B cell (primary cell): ENCODE measurements around the gene CPLANE1. TPM values are rescaled to one million over a fixed set of nuclear protein-coding genes. Genes with fewer than 3 reads are reported as not detected.

ENCODE experiments used
- ATAC-seq: fragments of 200-7000 bp; cut with Tn5 transposase; one replicate; pipeline ENCODE4 v1.10.0; 2021; ENCODE audit warnings: low read depth, mild to moderate bottlenecking, moderate number of reproducible peaks, moderate library complexity
- CTCF ChIA-PET: fragments of 350-600 bp; sonication (Branson Sonifier 250); formaldehyde crosslinking; loops from one replicate; lab custom pipeline; 2021; ENCODE audit warnings: antibody characterized with exemption, inconsistent platforms; lab: Charles Lee
- POLR2A ChIA-PET: fragments of 350-600 bp; sonication (Branson Sonifier 250); formaldehyde crosslinking; loops from one replicate; lab custom pipeline; 2021; ENCODE audit warnings: antibody characterized with exemption; lab: Charles Lee
- DNase-seq: peaks from one replicate; pipeline ENCODE4 v3.0.0; 2013
- H2AFZ ChIP-seq: 2 replicates; pipeline ENCODE4 v1.6.1; 2012; ENCODE audit warnings: mild to moderate bottlenecking, low read depth, low read length; ENCODE audit not compliant: insufficient read depth, poor library complexity, severe bottlenecking
- H3K27ac ChIP-seq, 2 donors: 1 replicate in 1 of 2; 2 replicates in 1 of 2; pipeline ENCODE4 v1.5.1; 2012 to 2013; ENCODE audit warnings: low read length in 2 of 2, mild to moderate bottlenecking in 2 of 2, moderate library complexity in 1 of 2
- H3K27me3 ChIP-seq, 4 experiments: fragments of 200-600 bp in 1 of 4; sonication (generic) in 1 of 4; replicated peaks in 1 of 4; 1 replicate in 2 of 4; 2 replicates in 2 of 4; pipeline versions ENCODE4 v1.6.1 to v1.7.0; 2013 to 2016; ENCODE audit warnings: low read length in 3 of 4, mild to moderate bottlenecking in 2 of 4, mixed read lengths in 1 of 4, moderate library complexity in 1 of 4; ENCODE audit not compliant: insufficient read depth in 4 of 4, control insufficient read depth in 3 of 4; ENCODE audit errors: control extremely low read depth in 1 of 4
- H3K36me3 ChIP-seq, 2 experiments: replicated peaks in 1 of 2; 1 replicate in 1 of 2; 2 replicates in 1 of 2; pipeline versions ENCODE4 v1.6.1 to v1.7.1; 2013; ENCODE audit warnings: low read length in 1 of 2; ENCODE audit not compliant: insufficient read depth in 2 of 2, control insufficient read depth in 1 of 2; ENCODE audit errors: control extremely low read depth in 1 of 2, extremely low read depth in 1 of 2
- H3K4me1 ChIP-seq, 2 donors: fragments of 200-600 bp in 1 of 2; sonication (generic) in 1 of 2; 1 replicate in 1 of 2; 2 replicates in 1 of 2; pipeline versions ENCODE4 v1.5.1 to v1.6.1; 2013 to 2017; ENCODE audit warnings: low read length in 2 of 2; ENCODE audit not compliant: control insufficient read depth in 2 of 2, insufficient read depth in 2 of 2
- H3K4me2 ChIP-seq: replicated peaks from 2 replicates; pipeline ENCODE3; 2012; ENCODE audit warnings: mild to moderate bottlenecking, low read depth, low read length; ENCODE audit not compliant: poor library complexity, severe bottlenecking
- H3K4me3 ChIP-seq, 5 experiments: fragments of 200-600 bp in 1 of 5; sonication (generic) in 1 of 5; 1 replicate in 3 of 5; 2 replicates in 2 of 5; pipeline versions ENCODE4 v1.5.1 to v1.7.0; 2011 to 2016; ENCODE audit warnings: low read length in 4 of 5, mild to moderate bottlenecking in 4 of 5, low read depth in 2 of 5, control low read depth in 1 of 5, moderate library complexity in 1 of 5; ENCODE audit not compliant: insufficient read depth in 1 of 5; ENCODE audit errors: control extremely low read depth in 1 of 5, extremely low read depth in 1 of 5
- H3K79me2 ChIP-seq: fragments of 200-600 bp; sonication (generic); one replicate; pipeline ENCODE4 v1.6.0; 2016; ENCODE audit warnings: low read length; ENCODE audit not compliant: control insufficient read depth, insufficient read depth
- H3K9ac ChIP-seq: fragments of 200-600 bp; sonication (generic); 2 replicates; pipeline ENCODE4 v1.6.1; 2017; ENCODE audit warnings: mild to moderate bottlenecking, low read length, moderate library complexity
- H3K9me3 ChIP-seq, 3 donors: one replicate each; pipeline versions ENCODE4 v1.6.1 to v1.7.1; 2013; ENCODE audit warnings: low read length in 2 of 3; ENCODE audit not compliant: control insufficient read depth in 2 of 3, insufficient read depth in 1 of 3; ENCODE audit errors: control extremely low read depth in 1 of 3
- H4K20me1 ChIP-seq: 2 replicates; pipeline ENCODE4 v1.6.0; 2012; ENCODE audit warnings: mild to moderate bottlenecking, low read length; ENCODE audit not compliant: insufficient read depth, control insufficient read depth, poor library complexity, severe bottlenecking
- H3K27ac Mint-ChIP-seq: one replicate; pipeline ENCODE4 v1.8.0; 2021; ENCODE audit warnings: mixed read lengths
- H3K27me3 Mint-ChIP-seq: one replicate; pipeline ENCODE4 v1.8.0; 2021; ENCODE audit warnings: mixed read lengths
- H3K4me1 Mint-ChIP-seq: one replicate; pipeline ENCODE4 v1.8.0; 2021; ENCODE audit warnings: mixed read lengths
- H3K4me3 Mint-ChIP-seq: one replicate; pipeline ENCODE4 v1.8.0; 2021; ENCODE audit warnings: mixed read lengths
- H3K9me3 Mint-ChIP-seq: one replicate; pipeline ENCODE4 v1.8.0; 2022; ENCODE audit warnings: mixed read lengths; ENCODE audit not compliant: insufficient read depth
- EZH2 ChIP-seq: IDR thresholded peaks from 2 replicates; pipeline ENCODE4 v1.6.1; 2012; ENCODE audit warnings: borderline replicate concordance, low read depth, mild to moderate bottlenecking, moderate library complexity, low read length; ENCODE audit not compliant: insufficient read depth, poor library complexity, severe bottlenecking
- WGBS: methylation state at CpG from one replicate; pipeline ENCODE4 v1.1.5; 2013; ENCODE audit warnings: missing lambda C conversion rate; ENCODE audit not compliant: insufficient coverage; 5-methylcytosine and 5-hydroxymethylcytosine counted together
- intact Hi-C: fragments of 100-400 bp; cut with micrococcal nuclease; formaldehyde crosslinking; loops from one replicate; pipeline ENCODE4 v1.10.0; 2022
- polyA plus RNA-seq: library from polyadenylated mRNA; depleted of rRNA; stranded (reverse); fragments of >200 nt; gene quantifications from 2 replicates; pipeline ENCODE4 v1.2.3, GENCODE V29; 2012
- total RNA-seq, 2 donors: library from RNA; stranded (reverse); fragments of 120-200 nt in 1 of 2; gene quantifications; 1 replicate in 1 of 2; 2 replicates in 1 of 2; pipeline versions ENCODE4 v1.2.3 to v1.2.4, GENCODE V29; 2013 to 2022
- TF ChIP-seq, protein P1 (sequence below): fragments of 200-600 bp; IDR thresholded peaks from one replicate; pipeline ENCODE4 v1.8.0; 2022; ENCODE audit warnings: antibody characterized with exemption, mild to moderate bottlenecking

CPLANE1 gene
- total and polyA plus RNA-seq, 2 donors (not counting 1 experiment from before 2014, with no cell fraction given) = 1.9 to 17.9 TPM

DNA sequence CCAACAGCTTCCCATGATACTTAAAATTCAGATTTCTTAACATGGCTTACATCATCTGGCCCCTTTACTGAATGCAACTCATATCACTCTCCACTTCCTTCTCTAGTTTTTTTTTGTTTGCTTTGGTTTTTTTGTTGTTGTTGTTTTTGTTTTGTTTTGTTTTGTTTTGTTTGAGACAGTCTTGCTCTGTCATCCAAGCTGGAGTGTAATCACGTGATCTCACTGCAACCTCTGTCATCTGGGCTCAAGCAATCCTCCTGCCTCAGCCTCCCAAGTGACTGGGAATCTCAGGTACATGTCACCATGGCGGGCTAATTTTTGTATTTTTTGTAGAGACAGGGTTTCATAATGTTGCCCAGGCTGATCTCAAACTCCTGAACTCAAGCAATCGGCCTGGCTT is 41.4 kb downstream of the CPLANE1 start:
- Histone ChIP-seq H3K4me2 (no peak overlapping the region), H3K27me3 (no peaks in the 10 kb centered on the region), H3K9ac (no peak overlapping the region), H3K4me3 (no peak overlapping the region), H3K9me3 (peaks cover 0 to 3% (median 0%) of the 10 kb centered on the region in 3 donors), H3K4me1 (no peaks in the 10 kb centered on the region), H3K79me2 (no peaks in the 10 kb centered on the region), H2AFZ (no peak overlapping the region), H3K27ac (no peak overlapping the region), H4K20me1 (no peaks in the 10 kb centered on the region), H3K36me3 (no peaks in the 10 kb centered on the region)
- TF ChIP-seq, protein P1, sequence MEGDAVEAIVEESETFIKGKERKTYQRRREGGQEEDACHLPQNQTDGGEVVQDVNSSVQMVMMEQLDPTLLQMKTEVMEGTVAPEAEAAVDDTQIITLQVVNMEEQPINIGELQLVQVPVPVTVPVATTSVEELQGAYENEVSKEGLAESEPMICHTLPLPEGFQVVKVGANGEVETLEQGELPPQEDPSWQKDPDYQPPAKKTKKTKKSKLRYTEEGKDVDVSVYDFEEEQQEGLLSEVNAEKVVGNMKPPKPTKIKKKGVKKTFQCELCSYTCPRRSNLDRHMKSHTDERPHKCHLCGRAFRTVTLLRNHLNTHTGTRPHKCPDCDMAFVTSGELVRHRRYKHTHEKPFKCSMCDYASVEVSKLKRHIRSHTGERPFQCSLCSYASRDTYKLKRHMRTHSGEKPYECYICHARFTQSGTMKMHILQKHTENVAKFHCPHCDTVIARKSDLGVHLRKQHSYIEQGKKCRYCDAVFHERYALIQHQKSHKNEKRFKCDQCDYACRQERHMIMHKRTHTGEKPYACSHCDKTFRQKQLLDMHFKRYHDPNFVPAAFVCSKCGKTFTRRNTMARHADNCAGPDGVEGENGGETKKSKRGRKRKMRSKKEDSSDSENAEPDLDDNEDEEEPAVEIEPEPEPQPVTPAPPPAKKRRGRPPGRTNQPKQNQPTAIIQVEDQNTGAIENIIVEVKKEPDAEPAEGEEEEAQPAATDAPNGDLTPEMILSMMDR = no peak
- TF ChIP-seq EZH2 = no peak
- POLR2A ChIA-PET = no interaction called here
- ATAC-seq = no peak
- Mint-ChIP-seq H3K9me3 (no peaks in the 10 kb centered on the region), H3K4me1 (no peaks in the 10 kb centered on the region), H3K4me3 (no peak overlapping the region), H3K27me3 (no peaks in the 10 kb centered on the region), H3K27ac (no peak overlapping the region)
- intact Hi-C loops = no loop called here
- CTCF ChIA-PET = interaction anchor here (0.7 kb wide), 1 partner anchor 13 kb away, joined by 3 read pairs; no protein-coding TSS in a partner anchor
- no peak for DNase-seq
- 100% methylated on average over 1 of the region's 3 CpGs for WGBS

DNA sequence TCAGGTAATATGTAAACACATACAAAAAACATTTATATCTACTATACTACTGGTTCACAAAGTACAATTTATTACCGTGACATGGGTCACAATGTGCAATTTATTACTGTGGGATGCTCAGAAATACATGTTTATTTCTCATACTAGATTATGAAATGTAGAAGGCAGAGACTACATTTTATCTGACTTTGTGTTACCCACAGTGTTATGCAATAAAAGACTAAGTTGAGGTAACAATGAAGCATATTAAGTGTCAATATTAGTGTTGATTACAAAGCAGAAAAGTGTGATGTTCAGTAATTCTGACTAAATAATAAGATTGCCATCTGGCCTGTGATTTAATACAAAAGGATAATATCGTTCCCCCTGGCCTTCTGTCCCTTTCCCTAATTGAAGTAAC is 42.4 kb downstream of the CPLANE1 start:
- Histone ChIP-seq H3K79me2 (no peaks in the 10 kb centered on the region), H2AFZ (no peak overlapping the region), H3K9ac (no peak overlapping the region), H3K4me2 (no peak overlapping the region), H3K4me3 (no peak overlapping the region), H3K36me3 (no peaks in the 10 kb centered on the region), H3K27ac (no peak overlapping the region), H3K4me1 (no peaks in the 10 kb centered on the region), H3K9me3 (peaks cover 0 to 3% (median 0%) of the 10 kb centered on the region in 3 donors), H3K27me3 (no peaks in the 10 kb centered on the region), H4K20me1 (no peaks in the 10 kb centered on the region)
- Mint-ChIP-seq H3K27me3 (no peaks in the 10 kb centered on the region), H3K4me1 (no peaks in the 10 kb centered on the region), H3K4me3 (no peak overlapping the region), H3K27ac (no peak overlapping the region), H3K9me3 (no peaks in the 10 kb centered on the region)
- intact Hi-C loops = no loop called here
- no CpG with 5 or more reads among the region's 2 CpGs for WGBS
- ATAC-seq = no peak
- no peak for DNase-seq
- ChIA-PET CTCF (interaction anchor here (0.6 kb wide), 1 partner anchor 26 kb away, joined by 3 read pairs; no protein-coding TSS in a partner anchor), POLR2A (no interaction called here)
- no peak for TF ChIP-seq EZH2
- TF ChIP-seq, protein P1 = no peak
